NCI-H1092 (cell line): ENCODE data around the gene ADAMTS4.
"Not testable (repeated sequence)": the region's sequence is repeated elsewhere in the genome, so short reads cannot be mapped to it uniquely, and the experiment has no call there.

Experiments
- DNase-seq: peaks from one replicate; lab custom pipeline; 2025; lab: John Stamatoyannopoulos, UW

Gene ADAMTS4

GRCh38 chr1:161198897-161199431 lies at the start of gene ADAMTS4:
TSS of gene ADAMTS4 (minus strand) at chr1:161199054. CDS start at chr1:161198627, 427 bp downstream.
- no peak for DNase-seq

GRCh38 chr1:161244888-161245287 lies 46.0 kb upstream of the ADAMTS4 start:
- no peak for DNase-seq

GRCh38 chr1:161242313-161242712 lies 43.5 kb upstream of the ADAMTS4 start:
- DNase-seq, result no peak

GRCh38 chr1:161241682-161242081 lies 42.8 kb upstream of the ADAMTS4 start:
- no peak for DNase-seq

- no peak for DNase-seq
Measured at GRCh38 chr1:161238039-161238473, 39.2 kb upstream of the ADAMTS4 start, which contains the start of gene NR1I3. TSS of gene NR1I3 (minus strand) at chr1:161238203. CDS start at chr1:161236565, 1,638 bp downstream.

- no peak for DNase-seq
Measured at GRCh38 chr1:161235957-161236775, 37.3 kb upstream of the ADAMTS4 start.

- no peak for DNase-seq
Measured at GRCh38 chr1:161233102-161233501, 34.2 kb upstream of the ADAMTS4 start.

- no peak for DNase-seq
Measured at GRCh38 chr1:161230762-161231161, 31.9 kb upstream of the ADAMTS4 start.

- DNase-seq, result no peak
Measured at GRCh38 chr1:161229896-161230295, 31.0 kb upstream of the ADAMTS4 start.

- no peak for DNase-seq
Measured at GRCh38 chr1:161228032-161228431, 29.2 kb upstream of the ADAMTS4 start.

GRCh38 chr1:161227196-161227871 lies 28.5 kb upstream of the ADAMTS4 start:
- peak; percentile 65 for DNase-seq

GRCh38 chr1:161226759-161227158 lies 27.9 kb upstream of the ADAMTS4 start:
- no peak for DNase-seq

GRCh38 chr1:161226320-161226711 lies 27.5 kb upstream of the ADAMTS4 start:
- no peak for DNase-seq

GRCh38 chr1:161225534-161226319 lies 26.9 kb upstream of the ADAMTS4 start, which contains the start of gene TOMM40L:
TSS of gene TOMM40L (plus strand) at chr1:161226060. CDS start at chr1:161226490, 430 bp downstream.
- peak; percentile 97 for DNase-seq

- no peak for DNase-seq
Measured at GRCh38 chr1:161225178-161225533, 26.3 kb upstream of the ADAMTS4 start.

GRCh38 chr1:161224695-161225087 lies 25.8 kb upstream of the ADAMTS4 start:
- DNase-seq, result not testable (repeated sequence)

GRCh38 chr1:161223805-161224694 lies 25.2 kb upstream of the ADAMTS4 start:
- no peak for DNase-seq

- no peak for DNase-seq
Measured at GRCh38 chr1:161222175-161223019, 23.5 kb upstream of the ADAMTS4 start.

- DNase-seq, result no peak
Measured at GRCh38 chr1:161220002-161220401, 21.1 kb upstream of the ADAMTS4 start.
